Transverse colon (tissue), 4 donors: ENCODE data around the gene RPS15A. TPM values are rescaled to one million over a fixed set of nuclear protein-coding genes. Genes with fewer than 3 reads are reported as not detected.
"Not testable (repeated sequence)": the region's sequence is repeated elsewhere in the genome, so short reads cannot be mapped to it uniquely, and the experiment has no call there.

Experiments used
- DNase-seq: peaks from one replicate; pipeline ENCODE4 v3.0.0-alpha.2; 2019
- H3K27ac ChIP-seq, 4 donors: fragments of 200-600 bp; sonication (generic); 2 replicates each; pipeline ENCODE4 v1.5.1; 2016 to 2018; ENCODE audit warnings: inconsistent platforms in 4 of 4
- H3K27me3 ChIP-seq: fragments of 200-600 bp; sonication (generic); 2 replicates; pipeline ENCODE4 v1.5.1; 2017; ENCODE audit warnings: inconsistent platforms
- H3K36me3 ChIP-seq, 4 donors: fragments of 200-600 bp; sonication (generic); 2 replicates each; pipeline ENCODE4 v1.5.1; 2017 to 2019; ENCODE audit warnings: inconsistent platforms in 4 of 4
- H3K4me1 ChIP-seq, 4 donors: fragments of 200-600 bp; sonication (generic); 2 replicates each; pipeline ENCODE4 v1.5.1; 2017 to 2020; ENCODE audit warnings: inconsistent platforms in 4 of 4
- H3K4me3 ChIP-seq, 4 donors: fragments of 200-600 bp; sonication (generic); 1 replicate in 1 of 4; 2 replicates in 3 of 4; pipeline versions ENCODE4 v1.5.1 to v1.6.1; 2017 to 2019; ENCODE audit warnings: inconsistent platforms in 4 of 4
- H3K9me3 ChIP-seq, 2 donors: fragments of 200-600 bp; sonication (generic); 2 replicates each; pipeline ENCODE4 v1.5.1; 2017 to 2019; ENCODE audit warnings: inconsistent platforms in 2 of 2
- CTCF ChIP-seq, 5 experiments: fragments of 200-600 bp in 3 of 5; fragments of 450-650 bp in 2 of 5; sonication (generic) in 3 of 5; IDR thresholded peaks; 1 replicate in 2 of 5; 2 replicates in 3 of 5; pipeline ENCODE4 v1.5.1; 2016 to 2017; ENCODE audit warnings: antibody characterized with exemption in 5 of 5, inconsistent platforms in 3 of 5, mild to moderate bottlenecking in 2 of 5, moderate library complexity in 1 of 5
- EP300 ChIP-seq: sonication (generic); formaldehyde crosslinking; IDR thresholded peaks from one replicate; pipeline ENCODE4 v1.6.1; 2017; ENCODE audit warnings: antibody characterized with exemption, low read depth
- POLR2A ChIP-seq: fragments of 450-650 bp; IDR thresholded peaks from one replicate; pipeline ENCODE4 v1.6.1; 2016; ENCODE audit warnings: antibody characterized with exemption, mild to moderate bottlenecking, moderate library complexity
- POLR2AphosphoS5 ChIP-seq, 3 donors: sonication (generic); formaldehyde crosslinking; IDR thresholded peaks; one replicate each; pipeline ENCODE4 v1.6.1; 2016; ENCODE audit warnings: antibody characterized with exemption in 3 of 3
- WGBS, 2 donors: methylation state at CpG; one replicate each; pipeline ENCODE4 v1.1.5; 2018; ENCODE audit warnings: low coverage in 1 of 2; 5-methylcytosine and 5-hydroxymethylcytosine counted together
- in situ Hi-C, 4 donors: fragments of 200-750 bp; cut with MboI; loops; one replicate each; pipeline versions ENCODE4 v1.15.0 to v1.15.1; 2017; ENCODE audit warnings: low sequenced_read_pairs in 3 of 4, low pct_ligation_motif_present in 1 of 4, low pct_unique_long_range_greater_than_20kb in 1 of 4
- intact Hi-C: fragments of 100-400 bp; cut with DNase I; formaldehyde crosslinking; loops from one replicate; pipeline ENCODE4 v1.15.1; 2023; ENCODE audit warnings: low total_unique reads
- total RNA-seq, 4 donors: library from RNA; depleted of rRNA; stranded (reverse); fragments of >200 nt; gene quantifications; one replicate each; pipeline ENCODE4 v1.1.0, GENCODE V29; 2016

The RPS15A gene
- total RNA-seq, 4 donors from 2014 or later: 885 to 1,418 (median 1,010) TPM

GRCh38 chr16:18788828-18789514 is 1.2 kb downstream of the RPS15A start:
- Histone ChIP-seq H3K27me3 (no peaks in the 10 kb centered on the region), H3K9me3 (no peaks in the 10 kb centered on the region), H3K27ac (peak overlapping the region; percentile 85 to 92 (median 90)), H3K36me3 (peaks cover 0 to 61% (median 23%) of the 10 kb centered on the region in 4 donors), H3K4me1 (peaks cover 9 to 54% (median 41%) of the 10 kb centered on the region in 4 donors), H3K4me3 (peak overlapping the region; percentile 70 to 88 (median 82))
- intact Hi-C loops (no loop called here), in situ Hi-C loops (no loop called here)
- DNase-seq: no peak
- 9 to 11% methylated on average over 4 to 20 of the region's 20 CpGs for WGBS, 2 donors
- TF ChIP-seq EP300 (no peak), POLR2AphosphoS5 (IDR thresholded peaks at IDR 0.05) (peak in 1 of 3 donors; percentile 7)

GRCh38 chr16:18784917-18785623 is 5.1 kb downstream of the RPS15A start:
- in situ Hi-C loops (no loop called here), intact Hi-C loops (no loop called here)
- DNase-seq: no peak
- Histone ChIP-seq H3K4me1 (peaks cover 9 to 44% (median 41%) of the 10 kb centered on the region in 4 donors), H3K9me3 (no peaks in the 10 kb centered on the region), H3K36me3 (peaks cover 0 to 57% (median 28%) of the 10 kb centered on the region in 4 donors), H3K4me3 (no peak overlapping the region), H3K27ac (peak overlapping the region in 2 of 4 donors; percentile 9 to 11), H3K27me3 (no peaks in the 10 kb centered on the region)
- TF ChIP-seq POLR2AphosphoS5 (IDR thresholded peaks at IDR 0.05) (no peak), EP300 (no peak), CTCF (IDR thresholded peaks at IDR 0.05) (no peak), POLR2A (no peak)
- 57 to 65% methylated on average over 6 to 8 of the region's 8 CpGs for WGBS, 2 donors

- peaks cover 0 to 57% (median 28%) of the 10 kb centered on the region in 4 donors for H3K36me3 ChIP-seq
- TF ChIP-seq POLR2A (no peak), EP300 (no peak), CTCF (IDR thresholded peaks at IDR 0.05) (no peak), POLR2AphosphoS5 (IDR thresholded peaks at IDR 0.05) (no peak)
- H3K4me1 ChIP-seq: peaks cover 9 to 39% (median 35%) of the 10 kb centered on the region in 4 donors
- H3K27ac ChIP-seq: no peak overlapping the region
- H3K27me3 ChIP-seq: no peaks in the 10 kb centered on the region
- no peak overlapping the region for H3K4me3 ChIP-seq
- H3K9me3 ChIP-seq: no peaks in the 10 kb centered on the region
- WGBS, 2 donors: 80 to 81% methylated on average over 6 to 17 of the region's 17 CpGs
- no peak for DNase-seq
- in situ Hi-C loops (no loop called here), intact Hi-C loops (no loop called here)
Observed at GRCh38 chr16:18783430-18784341, 6.4 kb downstream of the RPS15A start.

- Histone ChIP-seq H3K27me3 (no peaks in the 10 kb centered on the region), H3K4me3 (no peak overlapping the region), H3K9me3 (no peaks in the 10 kb centered on the region), H3K36me3 (peaks cover 0 to 51% (median 25%) of the 10 kb centered on the region in 4 donors), H3K4me1 (peaks cover under 1 to 31% (median 27%) of the 10 kb centered on the region in 4 donors), H3K27ac (no peak overlapping the region)
- intact Hi-C loops: no loop called here
- WGBS, 2 donors: 87% methylated on average over 8 of the region's 8 CpGs; no CpG with 5 or more reads in 1 of the 2 donors
- in situ Hi-C loops: no loop called here
- no peak for DNase-seq
- no peak for TF ChIP-seq EP300
- no peak for TF ChIP-seq POLR2AphosphoS5 (IDR thresholded peaks at IDR 0.05)
Observed at GRCh38 chr16:18782697-18783429, 7.3 kb downstream of the RPS15A start.

DNA sequence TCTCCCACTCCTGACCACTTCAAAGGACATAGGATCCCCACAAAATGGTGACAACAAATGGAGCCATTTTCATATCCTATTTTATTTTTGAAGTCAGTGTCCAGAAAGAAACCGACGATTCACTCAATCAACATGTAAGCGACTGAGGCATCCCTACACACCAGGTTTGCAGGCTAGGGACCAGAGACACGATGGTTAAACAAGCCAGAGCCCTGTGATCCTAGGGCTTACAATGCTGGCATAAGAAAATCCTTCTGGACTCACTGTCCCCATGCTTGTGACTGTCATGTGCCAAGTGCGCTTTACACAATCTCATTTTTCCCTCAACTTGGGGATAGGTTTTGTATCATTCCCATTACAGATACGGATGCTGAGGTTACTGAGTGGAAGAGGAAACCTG is 8.9 kb downstream of the RPS15A start:
- 85% methylated on average over 2 of the region's 6 CpGs; no CpG with 5 or more reads in 1 of the 2 donors for WGBS, 2 donors
- DNase-seq, H3K9me3 ChIP-seq, in situ Hi-C loops, intact Hi-C loops, H3K27ac ChIP-seq, H3K27me3 ChIP-seq, H3K4me3 ChIP-seq: not testable (repeated sequence)
- Histone ChIP-seq H3K36me3 (peaks cover 0 to 36% (median 17%) of the 10 kb centered on the region in 4 donors), H3K4me1 (peaks cover 0 to 15% (median 12%) of the 10 kb centered on the region in 4 donors)

GRCh38 chr16:18780460-18781026 is 9.6 kb downstream of the RPS15A start:
- H3K27ac ChIP-seq, intact Hi-C loops, H3K27me3 ChIP-seq, DNase-seq, H3K9me3 ChIP-seq, H3K4me1 ChIP-seq, in situ Hi-C loops, H3K4me3 ChIP-seq: not testable (repeated sequence)
- peaks cover 0 to 29% (median 14%) of the 10 kb centered on the region in 4 donors for H3K36me3 ChIP-seq
- WGBS, 2 donors: 57 to 60% methylated on average over 1 to 7 of the region's 8 CpGs

DNA sequence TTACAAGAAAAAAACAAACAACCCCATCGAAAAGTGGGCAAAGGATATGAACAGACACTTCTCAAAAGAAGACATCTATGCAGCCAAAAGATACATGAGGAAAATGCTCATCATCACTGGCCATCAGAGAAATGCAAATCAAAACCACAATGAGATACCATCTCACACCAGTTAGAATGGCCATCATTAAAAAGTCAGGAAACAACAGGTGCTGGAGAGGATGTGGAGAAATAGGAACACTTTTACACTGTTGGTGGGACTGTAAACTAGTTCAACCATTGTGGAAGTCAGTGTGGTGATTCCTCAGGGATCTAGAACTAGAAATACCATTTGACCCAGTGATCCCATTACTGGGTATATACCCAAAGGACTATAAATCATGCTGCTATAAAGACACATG is 12.5 kb downstream of the RPS15A start:
- H3K9me3 ChIP-seq, H3K27me3 ChIP-seq, H3K27ac ChIP-seq, H3K36me3 ChIP-seq, H3K4me1 ChIP-seq, DNase-seq, intact Hi-C loops, in situ Hi-C loops, H3K4me3 ChIP-seq: not testable (repeated sequence)
- 88% methylated on average over 1 of the region's 1 CpG; no CpG with 5 or more reads in 1 of the 2 donors for WGBS, 2 donors
